Transverse colon (tissue), 4 donors: ENCODE measurements around the gene MPV17L2. TPM values are rescaled to one million over a fixed set of nuclear protein-coding genes. Genes with fewer than 3 reads are reported as not detected.

Experiments used
- DNase-seq: peaks from one replicate; pipeline ENCODE4 v3.0.0-alpha.2; 2019
- H3K27ac ChIP-seq, 4 donors: fragments of 200-600 bp; sonication (generic); 2 replicates each; pipeline ENCODE4 v1.5.1; 2016 to 2018; ENCODE audit warnings: inconsistent platforms in 4 of 4
- H3K27me3 ChIP-seq: fragments of 200-600 bp; sonication (generic); 2 replicates; pipeline ENCODE4 v1.5.1; 2017; ENCODE audit warnings: inconsistent platforms
- H3K36me3 ChIP-seq, 4 donors: fragments of 200-600 bp; sonication (generic); 2 replicates each; pipeline ENCODE4 v1.5.1; 2017 to 2019; ENCODE audit warnings: inconsistent platforms in 4 of 4
- H3K4me1 ChIP-seq, 4 donors: fragments of 200-600 bp; sonication (generic); 2 replicates each; pipeline ENCODE4 v1.5.1; 2017 to 2020; ENCODE audit warnings: inconsistent platforms in 4 of 4
- H3K4me3 ChIP-seq, 4 donors: fragments of 200-600 bp; sonication (generic); 1 replicate in 1 of 4; 2 replicates in 3 of 4; pipeline versions ENCODE4 v1.5.1 to v1.6.1; 2017 to 2019; ENCODE audit warnings: inconsistent platforms in 4 of 4
- H3K9me3 ChIP-seq, 2 donors: fragments of 200-600 bp; sonication (generic); 2 replicates each; pipeline ENCODE4 v1.5.1; 2017 to 2019; ENCODE audit warnings: inconsistent platforms in 2 of 2
- CTCF ChIP-seq, 5 experiments: fragments of 200-600 bp in 3 of 5; fragments of 450-650 bp in 2 of 5; sonication (generic) in 3 of 5; IDR thresholded peaks; 1 replicate in 2 of 5; 2 replicates in 3 of 5; pipeline ENCODE4 v1.5.1; 2016 to 2017; ENCODE audit warnings: antibody characterized with exemption in 5 of 5, inconsistent platforms in 3 of 5, mild to moderate bottlenecking in 2 of 5, moderate library complexity in 1 of 5
- EP300 ChIP-seq: sonication (generic); formaldehyde crosslinking; IDR thresholded peaks from one replicate; pipeline ENCODE4 v1.6.1; 2017; ENCODE audit warnings: antibody characterized with exemption, low read depth
- POLR2A ChIP-seq: fragments of 450-650 bp; IDR thresholded peaks from one replicate; pipeline ENCODE4 v1.6.1; 2016; ENCODE audit warnings: antibody characterized with exemption, mild to moderate bottlenecking, moderate library complexity
- POLR2AphosphoS5 ChIP-seq, 3 donors: sonication (generic); formaldehyde crosslinking; IDR thresholded peaks; one replicate each; pipeline ENCODE4 v1.6.1; 2016; ENCODE audit warnings: antibody characterized with exemption in 3 of 3
- WGBS, 2 donors: methylation state at CpG; one replicate each; pipeline ENCODE4 v1.1.5; 2018; ENCODE audit warnings: low coverage in 1 of 2; 5-methylcytosine and 5-hydroxymethylcytosine counted together
- in situ Hi-C, 4 donors: fragments of 200-750 bp; cut with MboI; loops; one replicate each; pipeline versions ENCODE4 v1.15.0 to v1.15.1; 2017; ENCODE audit warnings: low sequenced_read_pairs in 3 of 4, low pct_ligation_motif_present in 1 of 4, low pct_unique_long_range_greater_than_20kb in 1 of 4
- intact Hi-C: fragments of 100-400 bp; cut with DNase I; formaldehyde crosslinking; loops from one replicate; pipeline ENCODE4 v1.15.1; 2023; ENCODE audit warnings: low total_unique reads
- total RNA-seq, 4 donors: library from RNA; depleted of rRNA; stranded (reverse); fragments of >200 nt; gene quantifications; one replicate each; pipeline ENCODE4 v1.1.0, GENCODE V29; 2016

MPV17L2 gene
- total RNA-seq, 4 donors from 2014 or later: 1.6 to 22.3 (median 12.6) TPM

GRCh38 chr19:18219911-18220631, 27.1 kb downstream of the MPV17L2 start:
- intact Hi-C loops (no loop called here), in situ Hi-C loops (loop anchor here in 1 of 4 donors (25.0 kb wide), 1 partner anchor 117 kb away; the partner anchor contains the start of gene PGPEP1)
- Histone ChIP-seq H3K27me3 (peaks cover 31% of the 10 kb centered on the region), H3K9me3 (no peaks in the 10 kb centered on the region), H3K36me3 (no peaks in the 10 kb centered on the region), H3K27ac (no peak overlapping the region), H3K4me1 (peaks cover 0 to 15% (median 12%) of the 10 kb centered on the region in 4 donors), H3K4me3 (no peak overlapping the region)
- no peak for DNase-seq
- WGBS, 2 donors: 68 to 72% methylated on average over 2 to 27 of the region's 28 CpGs
- TF ChIP-seq EP300 (no peak), POLR2A (no peak), CTCF (IDR thresholded peaks at IDR 0.05) (no peak), POLR2AphosphoS5 (IDR thresholded peaks at IDR 0.05) (no peak)

GRCh38 chr19:18220632-18221275, 27.7 kb downstream of the MPV17L2 start:
- DNase-seq: no peak
- H3K4me3 ChIP-seq: no peak overlapping the region
- H3K27me3 ChIP-seq: peaks cover 38% of the 10 kb centered on the region
- no peaks in the 10 kb centered on the region for H3K36me3 ChIP-seq
- TF ChIP-seq POLR2AphosphoS5 (IDR thresholded peaks at IDR 0.05) (no peak), CTCF (IDR thresholded peaks at IDR 0.05) (no peak), POLR2A (no peak), EP300 (no peak)
- WGBS, 2 donors: 13% methylated on average over 14 of the region's 33 CpGs; no CpG with 5 or more reads in 1 of the 2 donors
- no peaks in the 10 kb centered on the region for H3K9me3 ChIP-seq
- in situ Hi-C loops (loop anchor here in 1 of 4 donors (25.0 kb wide), 1 partner anchor 117 kb away; the partner anchor contains the start of gene PGPEP1), intact Hi-C loops (no loop called here)
- no peak overlapping the region for H3K27ac ChIP-seq
- H3K4me1 ChIP-seq: peaks cover 0 to 21% (median 13%) of the 10 kb centered on the region in 4 donors

GRCh38 chr19:18221815-18222725, 29.1 kb downstream of the MPV17L2 start:
- no peaks in the 10 kb centered on the region for H3K36me3 ChIP-seq
- no peak for DNase-seq
- intact Hi-C loops: no loop called here
- H3K4me1 ChIP-seq: peaks cover 7 to 30% (median 16%) of the 10 kb centered on the region in 4 donors
- H3K4me3 ChIP-seq: no peak overlapping the region
- WGBS, 2 donors: 53 to 85% methylated on average over 2 to 25 of the region's 25 CpGs
- TF ChIP-seq CTCF (IDR thresholded peaks at IDR 0.05): no peak
- TF ChIP-seq POLR2A: no peak
- peaks cover 51% of the 10 kb centered on the region for H3K27me3 ChIP-seq
- no peak overlapping the region for H3K27ac ChIP-seq
- in situ Hi-C loops: loop anchor here in 1 of 4 donors (25.0 kb wide), 1 partner anchor 115 kb away; the partner anchor contains the start of gene PGPEP1
- no peaks in the 10 kb centered on the region for H3K9me3 ChIP-seq
